ENCODE results near the gene SLC10A2.
A peak's percentile ranks its signal among the peaks of the same experiment; 100 is the strongest.

The SLC10A2 gene

GRCh38 chr13:103087275-103087674 is 21.1 kb upstream of the SLC10A2 start:
- DNase-seq: no peak
- TF ChIP-seq, protein P1, sequence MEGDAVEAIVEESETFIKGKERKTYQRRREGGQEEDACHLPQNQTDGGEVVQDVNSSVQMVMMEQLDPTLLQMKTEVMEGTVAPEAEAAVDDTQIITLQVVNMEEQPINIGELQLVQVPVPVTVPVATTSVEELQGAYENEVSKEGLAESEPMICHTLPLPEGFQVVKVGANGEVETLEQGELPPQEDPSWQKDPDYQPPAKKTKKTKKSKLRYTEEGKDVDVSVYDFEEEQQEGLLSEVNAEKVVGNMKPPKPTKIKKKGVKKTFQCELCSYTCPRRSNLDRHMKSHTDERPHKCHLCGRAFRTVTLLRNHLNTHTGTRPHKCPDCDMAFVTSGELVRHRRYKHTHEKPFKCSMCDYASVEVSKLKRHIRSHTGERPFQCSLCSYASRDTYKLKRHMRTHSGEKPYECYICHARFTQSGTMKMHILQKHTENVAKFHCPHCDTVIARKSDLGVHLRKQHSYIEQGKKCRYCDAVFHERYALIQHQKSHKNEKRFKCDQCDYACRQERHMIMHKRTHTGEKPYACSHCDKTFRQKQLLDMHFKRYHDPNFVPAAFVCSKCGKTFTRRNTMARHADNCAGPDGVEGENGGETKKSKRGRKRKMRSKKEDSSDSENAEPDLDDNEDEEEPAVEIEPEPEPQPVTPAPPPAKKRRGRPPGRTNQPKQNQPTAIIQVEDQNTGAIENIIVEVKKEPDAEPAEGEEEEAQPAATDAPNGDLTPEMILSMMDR (IDR thresholded peaks at IDR 0.05; ENCODE audit: low read depth, low read length): no peak
- Histone ChIP-seq H3K9me3 (ENCODE audit: severe bottlenecking) (peaks cover 3% of the 10 kb centered on the region), H3K4me3 (ENCODE audit: low read depth, low read length) (no peak overlapping the region), H3K27ac (no peak overlapping the region), H3K36me3 (no peaks in the 10 kb centered on the region), H3K27me3 (ENCODE audit: insufficient read depth, low read depth, severe bottlenecking) (no peaks in the 10 kb centered on the region)

DNA sequence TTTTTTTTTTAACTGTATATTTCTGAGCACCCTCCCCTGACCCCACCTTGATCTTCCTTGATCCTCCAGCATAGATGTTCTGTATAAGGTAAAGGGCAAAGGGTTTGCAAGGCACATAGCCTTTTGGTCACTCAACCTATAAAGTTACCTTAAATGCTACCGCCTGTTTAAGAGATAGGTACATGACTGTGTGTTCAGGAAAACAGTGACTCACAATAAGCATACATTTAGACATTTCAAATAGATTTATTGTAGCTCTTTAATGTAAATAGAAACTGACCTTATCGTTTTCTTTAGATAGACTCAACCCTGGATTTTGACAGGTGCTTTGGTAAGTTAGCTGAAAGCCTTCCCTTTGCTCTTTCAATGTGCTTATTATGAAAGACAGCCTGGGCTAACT is 15.2 kb upstream of the SLC10A2 start:
- TF ChIP-seq, protein P1 (IDR thresholded peaks at IDR 0.05; ENCODE audit: low read depth, low read length): no peak
- Histone ChIP-seq H3K36me3 (no peaks in the 10 kb centered on the region), H3K4me3 (ENCODE audit: low read depth, low read length) (no peak overlapping the region), H3K9me3 (ENCODE audit: severe bottlenecking) (no peaks in the 10 kb centered on the region), H3K27ac (no peak overlapping the region), H3K27me3 (ENCODE audit: insufficient read depth, low read depth, severe bottlenecking) (no peaks in the 10 kb centered on the region)
- no peak for DNase-seq

GRCh38 chr13:103078158-103078557 is 11.9 kb upstream of the SLC10A2 start:
- H3K27me3 ChIP-seq (ENCODE audit: insufficient read depth, low read depth, severe bottlenecking): no peaks in the 10 kb centered on the region
- H3K4me3 ChIP-seq (ENCODE audit: low read depth, low read length): no peak overlapping the region
- no peaks in the 10 kb centered on the region for H3K36me3 ChIP-seq
- TF ChIP-seq, protein P1 (IDR thresholded peaks at IDR 0.05; ENCODE audit: low read depth, low read length): no peak
- DNase-seq: no peak
- no peaks in the 10 kb centered on the region for H3K9me3 ChIP-seq (ENCODE audit: severe bottlenecking)
- H3K27ac ChIP-seq: no peak overlapping the region

DNA sequence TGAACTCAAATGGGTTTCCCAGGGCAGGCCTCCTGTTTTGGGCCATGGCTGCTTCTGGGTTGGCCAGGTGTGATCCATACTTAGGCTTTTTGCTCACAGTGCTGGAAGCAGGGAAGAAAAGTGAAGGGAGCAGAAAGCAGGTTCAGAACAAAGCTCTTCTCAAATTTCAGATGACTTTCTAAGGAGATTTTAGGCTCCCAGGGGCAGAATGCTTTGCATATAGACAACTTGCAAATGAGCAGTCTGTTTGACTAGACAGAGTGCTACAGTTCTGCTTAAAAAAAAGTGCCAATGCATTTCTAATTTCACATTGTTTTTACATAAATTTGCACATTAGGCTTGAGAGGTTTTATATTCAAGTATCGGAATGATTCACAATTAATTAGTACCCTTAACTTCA is 2.6 kb upstream of the SLC10A2 start:
- TF ChIP-seq, protein P1 (IDR thresholded peaks at IDR 0.05; ENCODE audit: low read depth, low read length): no peak
- Histone ChIP-seq H3K27me3 (ENCODE audit: insufficient read depth, low read depth, severe bottlenecking) (no peaks in the 10 kb centered on the region), H3K27ac (no peak overlapping the region), H3K4me3 (ENCODE audit: low read depth, low read length) (no peak overlapping the region), H3K36me3 (no peaks in the 10 kb centered on the region), H3K9me3 (ENCODE audit: severe bottlenecking) (no peaks in the 10 kb centered on the region)
- no peak for DNase-seq

DNA sequence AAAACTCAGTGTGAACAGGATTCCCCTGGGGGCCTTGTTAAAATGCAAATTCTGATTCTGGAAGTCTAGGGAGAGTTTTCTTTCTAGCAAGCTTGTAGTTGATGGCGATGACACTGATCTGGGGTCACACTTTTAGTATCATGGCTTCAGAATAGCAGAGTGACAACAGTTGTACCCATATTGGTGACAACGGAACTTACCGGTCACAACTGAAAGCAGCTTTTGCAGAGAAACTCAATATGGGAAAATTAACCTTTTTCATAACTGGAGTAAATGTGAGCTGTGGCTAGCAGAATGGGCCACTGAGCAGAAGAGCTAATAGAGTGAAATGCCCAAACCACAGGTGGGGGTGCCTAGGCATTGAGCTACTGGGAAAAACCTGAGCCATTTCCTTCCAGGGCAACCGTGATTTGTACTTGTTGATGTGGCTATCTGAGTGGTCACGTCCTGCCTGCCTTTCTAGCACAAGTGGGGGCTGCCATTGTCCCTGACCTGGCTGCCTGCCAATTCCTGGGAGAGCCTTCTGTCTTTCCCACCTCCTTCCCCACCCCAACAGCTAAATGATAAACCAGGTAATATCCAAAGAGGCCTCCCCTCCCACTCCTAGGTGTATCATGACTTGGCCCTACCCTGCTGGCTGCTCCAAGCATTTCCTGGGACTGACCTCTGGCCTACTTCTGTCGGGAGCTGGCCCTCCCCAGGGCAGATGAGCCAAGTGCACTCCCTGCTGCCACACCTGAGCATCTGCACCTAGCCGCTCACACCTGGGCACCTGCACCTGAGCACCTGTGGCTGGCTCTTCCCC is 1.7 kb upstream of the SLC10A2 start:
- Histone ChIP-seq H3K27me3 (ENCODE audit: insufficient read depth, low read depth, severe bottlenecking) (no peaks in the 10 kb centered on the region), H3K27ac (no peak overlapping the region), H3K36me3 (no peaks in the 10 kb centered on the region), H3K4me3 (ENCODE audit: low read depth, low read length) (no peak overlapping the region), H3K9me3 (ENCODE audit: severe bottlenecking) (no peaks in the 10 kb centered on the region)
- DNase-seq: no peak
- TF ChIP-seq, protein P1 (IDR thresholded peaks at IDR 0.05; ENCODE audit: low read depth, low read length): 0 out of 2 replicates have a peak, but pooled peaks have one; percentile 8

Data from WERI-Rb-1 (cell line).